Measurements from ENCODE around the gene SCRN1. TPM values are rescaled to one million over a fixed set of nuclear protein-coding genes. Genes with fewer than 3 reads are reported as not detected.
A peak's percentile ranks its signal among the peaks of the same experiment; 100 is the strongest.

The SCRN1 gene
- total RNA-seq, 3 donors from 2014 or later (not counting 1 experiment from before 2014, with no cell fraction given), result 23.4 to 31.3 (median 26.9) TPM

DNA sequence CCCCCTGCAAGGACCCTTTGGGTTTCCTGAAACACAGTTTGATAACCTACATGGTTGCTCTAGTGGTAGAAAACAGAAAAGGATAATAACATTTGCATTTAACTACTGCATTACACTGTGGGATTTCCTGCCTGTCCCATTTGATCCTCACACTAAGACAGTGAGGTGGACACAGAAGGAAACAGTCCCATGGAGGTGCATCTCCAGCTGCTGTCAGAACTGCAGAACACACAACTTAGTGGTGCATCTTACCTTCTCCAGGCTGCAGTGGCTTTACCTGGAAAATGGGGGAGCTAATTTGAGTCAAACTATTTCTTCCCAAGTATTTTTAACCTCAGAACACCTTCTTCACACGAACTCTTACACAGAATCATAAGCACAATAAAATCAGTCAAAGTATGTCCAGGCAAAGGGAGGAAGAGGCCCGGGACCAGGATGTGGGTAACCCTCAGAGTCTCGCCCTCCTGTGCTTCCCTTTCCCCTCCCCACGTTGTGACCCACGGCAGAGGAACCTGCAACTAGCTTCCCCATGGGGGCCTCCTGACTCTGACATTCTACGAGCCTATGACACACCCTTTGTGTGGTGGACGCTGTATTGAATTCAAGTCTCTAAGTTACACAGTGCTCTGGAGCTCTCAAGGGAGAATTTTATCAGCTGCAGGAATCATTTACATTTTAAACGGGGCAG, 33.7 kb downstream of the SCRN1 start:
- intact Hi-C loops (cut with micrococcal nuclease), result loop anchor here (10.0 kb wide), 1 partner anchor 109 kb away; no protein-coding TSS in a partner anchor
- H3K9me3 ChIP-seq (ENCODE audit: control insufficient read depth, insufficient read depth, low read length), result no peaks in the 10 kb centered on the region
- H3K27me3 ChIP-seq (ENCODE audit: control insufficient read depth, insufficient read depth, low read length), result no peaks in the 10 kb centered on the region
- Mint-ChIP-seq H3K9me3 (no peaks in the 10 kb centered on the region), H3K4me3 (peak overlapping the region; percentile 57), H3K27ac (peak overlapping the region; percentile 47 to 61), H3K27me3 (ENCODE audit: low read depth in 2 of 2) (no peaks in the 10 kb centered on the region), H3K36me3 (no peaks in the 10 kb centered on the region), H3K4me1 (peaks cover 50 to 58% of the 10 kb centered on the region in 2 donors)
- H3K4me3 ChIP-seq (ENCODE audit: low read length), result no peak overlapping the region
- H3K36me3 ChIP-seq (ENCODE audit: control insufficient read depth, insufficient read depth, low read length), result peaks cover 2% of the 10 kb centered on the region
- 3% methylated on average over 8 of the region's 8 CpGs for WGBS (ENCODE audit: insufficient coverage)
- DNase-seq, result peak in 1 of 2 donors; percentile 14
- no peak overlapping the region for H3K27ac ChIP-seq (ENCODE audit: low read length)
- peaks cover 16% of the 10 kb centered on the region for H3K4me1 ChIP-seq (ENCODE audit: control insufficient read depth, insufficient read depth, low read length)
- peak; percentile 72 to 85 (median 84) for ATAC-seq
- TF ChIP-seq, protein P1, sequence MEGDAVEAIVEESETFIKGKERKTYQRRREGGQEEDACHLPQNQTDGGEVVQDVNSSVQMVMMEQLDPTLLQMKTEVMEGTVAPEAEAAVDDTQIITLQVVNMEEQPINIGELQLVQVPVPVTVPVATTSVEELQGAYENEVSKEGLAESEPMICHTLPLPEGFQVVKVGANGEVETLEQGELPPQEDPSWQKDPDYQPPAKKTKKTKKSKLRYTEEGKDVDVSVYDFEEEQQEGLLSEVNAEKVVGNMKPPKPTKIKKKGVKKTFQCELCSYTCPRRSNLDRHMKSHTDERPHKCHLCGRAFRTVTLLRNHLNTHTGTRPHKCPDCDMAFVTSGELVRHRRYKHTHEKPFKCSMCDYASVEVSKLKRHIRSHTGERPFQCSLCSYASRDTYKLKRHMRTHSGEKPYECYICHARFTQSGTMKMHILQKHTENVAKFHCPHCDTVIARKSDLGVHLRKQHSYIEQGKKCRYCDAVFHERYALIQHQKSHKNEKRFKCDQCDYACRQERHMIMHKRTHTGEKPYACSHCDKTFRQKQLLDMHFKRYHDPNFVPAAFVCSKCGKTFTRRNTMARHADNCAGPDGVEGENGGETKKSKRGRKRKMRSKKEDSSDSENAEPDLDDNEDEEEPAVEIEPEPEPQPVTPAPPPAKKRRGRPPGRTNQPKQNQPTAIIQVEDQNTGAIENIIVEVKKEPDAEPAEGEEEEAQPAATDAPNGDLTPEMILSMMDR (IDR thresholded peaks at IDR 0.05), result no peak

DNA sequence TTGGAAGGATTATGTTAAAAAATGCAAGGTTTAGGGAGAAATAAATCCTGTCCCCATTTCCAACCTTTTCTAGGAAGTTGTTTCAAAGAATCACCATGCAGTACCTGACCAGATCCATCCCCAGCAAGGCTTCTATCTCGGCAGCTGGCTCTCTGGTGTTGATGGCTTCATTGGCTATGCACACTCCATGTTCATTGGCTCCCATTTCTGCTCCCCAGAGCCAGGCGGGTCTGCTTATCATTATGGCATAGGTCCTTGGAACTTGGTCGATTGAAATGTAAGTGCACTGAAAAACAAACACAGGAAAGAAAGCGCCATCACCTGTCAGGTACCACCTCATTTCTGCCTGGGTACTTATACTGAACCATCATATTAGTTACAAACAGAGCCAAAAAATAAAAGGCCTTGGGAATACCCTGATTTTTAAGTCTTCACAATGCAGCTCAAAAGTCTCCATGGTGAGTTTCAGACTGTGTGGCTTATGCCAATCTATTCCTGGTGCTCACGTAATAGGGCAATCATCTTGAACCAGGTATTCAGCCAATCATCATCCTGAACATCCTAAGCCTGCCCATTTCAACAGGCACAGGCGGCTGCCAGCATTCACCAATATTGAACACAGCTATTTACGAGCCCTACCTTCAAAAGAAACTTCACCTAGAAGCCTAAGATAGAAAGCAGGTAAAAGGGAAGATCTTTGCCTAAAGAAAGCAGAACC, 34.4 kb downstream of the SCRN1 start:
- H3K27me3 ChIP-seq (ENCODE audit: control insufficient read depth, insufficient read depth, low read length), result no peaks in the 10 kb centered on the region
- Mint-ChIP-seq H3K4me3 (peak overlapping the region; percentile 57), H3K9me3 (no peaks in the 10 kb centered on the region), H3K27me3 (ENCODE audit: low read depth in 2 of 2) (no peaks in the 10 kb centered on the region), H3K36me3 (no peaks in the 10 kb centered on the region), H3K27ac (peak overlapping the region; percentile 47 to 61), H3K4me1 (peaks cover 50 to 58% of the 10 kb centered on the region in 2 donors)
- H3K4me1 ChIP-seq (ENCODE audit: control insufficient read depth, insufficient read depth, low read length), result peaks cover 16% of the 10 kb centered on the region
- H3K4me3 ChIP-seq (ENCODE audit: low read length), result no peak overlapping the region
- no peaks in the 10 kb centered on the region for H3K9me3 ChIP-seq (ENCODE audit: control insufficient read depth, insufficient read depth, low read length)
- H3K27ac ChIP-seq (ENCODE audit: low read length), result no peak overlapping the region
- WGBS (ENCODE audit: insufficient coverage), result 92% methylated on average over 7 of the region's 7 CpGs
- DNase-seq (no peak), ATAC-seq (no peak)
- TF ChIP-seq, protein P1 (IDR thresholded peaks at IDR 0.05), result no peak
- intact Hi-C loops (cut with micrococcal nuclease), result loop anchor here (10.0 kb wide), 1 partner anchor 110 kb away; no protein-coding TSS in a partner anchor
- H3K36me3 ChIP-seq (ENCODE audit: control insufficient read depth, insufficient read depth, low read length), result peaks cover 2% of the 10 kb centered on the region

DNA sequence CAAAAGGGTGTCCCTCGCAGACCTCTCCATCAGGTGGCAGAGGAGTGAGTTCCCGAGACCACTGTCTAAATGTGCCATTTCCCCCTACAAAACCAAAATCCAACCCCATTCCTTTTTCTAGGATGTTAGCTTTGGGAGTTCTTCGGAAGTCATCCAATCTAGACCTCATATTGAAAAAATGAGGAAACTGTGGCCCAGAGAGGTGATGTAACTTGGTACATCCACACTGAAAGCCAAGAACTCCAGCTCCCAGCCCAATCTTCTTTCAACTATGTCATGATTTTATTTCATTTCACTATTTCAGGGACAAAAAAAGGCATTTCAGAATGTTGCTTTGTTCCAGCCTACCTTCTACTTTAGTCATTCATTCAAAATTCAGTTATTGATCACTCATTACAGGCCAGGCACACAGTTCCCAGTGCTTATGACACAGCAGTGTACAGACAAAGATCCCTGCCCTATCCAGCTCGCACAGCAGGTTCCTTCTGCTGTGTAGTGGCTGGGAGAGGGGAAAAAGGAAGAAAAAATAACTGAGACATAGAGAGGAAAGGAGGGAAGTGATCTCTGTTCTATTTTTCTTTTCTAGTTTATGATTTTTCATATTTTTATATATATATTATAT, 35.8 kb downstream of the SCRN1 start:
- no peak overlapping the region for H3K27ac ChIP-seq (ENCODE audit: low read length)
- no peak overlapping the region for H3K4me3 ChIP-seq (ENCODE audit: low read length)
- H3K4me1 ChIP-seq (ENCODE audit: control insufficient read depth, insufficient read depth, low read length), result peaks cover 16% of the 10 kb centered on the region
- H3K27me3 ChIP-seq (ENCODE audit: control insufficient read depth, insufficient read depth, low read length), result no peaks in the 10 kb centered on the region
- 78% methylated on average over 1 of the region's 4 CpGs for WGBS (ENCODE audit: insufficient coverage)
- ATAC-seq (no peak), DNase-seq (no peak)
- TF ChIP-seq, protein P1 (IDR thresholded peaks at IDR 0.05), result peak; percentile 11
- Mint-ChIP-seq H3K27me3 (ENCODE audit: low read depth in 2 of 2) (no peaks in the 10 kb centered on the region), H3K4me3 (no peak overlapping the region), H3K36me3 (no peaks in the 10 kb centered on the region), H3K27ac (peak overlapping the region in 1 of 2 donors; percentile 61), H3K4me1 (peaks cover 44 to 58% of the 10 kb centered on the region in 2 donors), H3K9me3 (no peaks in the 10 kb centered on the region)
- intact Hi-C loops (cut with micrococcal nuclease), result loop anchor here (10.0 kb wide), 1 partner anchor 111 kb away; no protein-coding TSS in a partner anchor
- H3K36me3 ChIP-seq (ENCODE audit: control insufficient read depth, insufficient read depth, low read length), result peaks cover 2% of the 10 kb centered on the region
- H3K9me3 ChIP-seq (ENCODE audit: control insufficient read depth, insufficient read depth, low read length), result no peaks in the 10 kb centered on the region
